BJ (cell line): ENCODE results near the gene KIAA0513. TPM values are rescaled to one million over a fixed set of nuclear protein-coding genes. Genes with fewer than 3 reads are reported as not detected.
A peak's percentile ranks its signal among the peaks of the same experiment; 100 is the strongest.

Experiments used
- CTCF ChIA-PET: fragments of 350-600 bp; formaldehyde crosslinking; extraction: SDS; loops from one replicate; lab custom pipeline; 2021; ENCODE audit warnings: antibody characterized with exemption, inconsistent platforms; lab: Yijun Ruan, JAX
- POLR2A ChIA-PET: fragments of 300-600 bp; sonication (Branson Sonifier 250); formaldehyde crosslinking; extraction: SDS; loops from one replicate; lab custom pipeline; 2021; ENCODE audit warnings: antibody characterized with exemption; lab: Charles Lee
- DNase-seq: peaks from one replicate; pipeline ENCODE4 v3.0.0-alpha.2; 2011; ENCODE audit warnings: low read depth
- H3K27me3 ChIP-seq: 2 replicates; pipeline ENCODE4 v1.6.0; 2011; ENCODE audit warnings: low read length; ENCODE audit not compliant: control insufficient read depth, insufficient read depth
- H3K36me3 ChIP-seq: 2 replicates; pipeline ENCODE4 v1.5.1; 2011; ENCODE audit warnings: low read length; ENCODE audit not compliant: control insufficient read depth, insufficient read depth
- H3K4me3 ChIP-seq: 2 replicates; pipeline ENCODE4 v1.5.1; 2011; ENCODE audit warnings: low read depth, mild to moderate bottlenecking, control low read depth, low read length
- CTCF ChIP-seq: IDR thresholded peaks from 2 replicates; pipeline ENCODE4 v1.5.1; 2011; ENCODE audit warnings: low read depth, mild to moderate bottlenecking, control low read depth, inconsistent platforms, low read length, moderate library complexity; ENCODE audit not compliant: insufficient read depth
- polyA plus RNA-seq: library from polyadenylated mRNA; depleted of rRNA; stranded (reverse); fragments of >200 nt; gene quantifications from 2 replicates; pipeline ENCODE4 v1.2.3, GENCODE V29; 2011

The KIAA0513 gene
- polyA plus RNA-seq, 1 experiment = 6.6 TPM

- no peaks in the 10 kb centered on the region for H3K27me3 ChIP-seq
- ChIA-PET CTCF (no interaction called here), POLR2A (no interaction called here)
- H3K36me3 ChIP-seq = peaks cover 2% of the 10 kb centered on the region; the same call in 1 of the 2 replicates
- no peak overlapping the region for H3K4me3 ChIP-seq
- no peak for DNase-seq
- TF ChIP-seq CTCF = no peak
These were observed 55.5 kb downstream of the KIAA0513 start for GRCh38 chr16:85083051-85083639.

GRCh38 chr16:85084841-85085510 is 57.4 kb downstream of the KIAA0513 start:
- no peak overlapping the region for H3K4me3 ChIP-seq
- no peaks in the 10 kb centered on the region; the same call in 1 of the 2 replicates for H3K36me3 ChIP-seq
- ChIA-PET POLR2A (no interaction called here), CTCF (interaction anchor here (1.0 kb wide), 1 partner anchor 29 kb away, joined by 4 read pairs; no protein-coding TSS in a partner anchor)
- no peak for TF ChIP-seq CTCF
- no peaks in the 10 kb centered on the region for H3K27me3 ChIP-seq
- DNase-seq = no peak

- TF ChIP-seq CTCF = no peak
These were observed 58.1 kb downstream of the KIAA0513 start for GRCh38 chr16:85085721-85086120.

GRCh38 chr16:85086347-85087291 is 59.0 kb downstream of the KIAA0513 start:
- H3K27me3 ChIP-seq = no peaks in the 10 kb centered on the region
- no peak overlapping the region for H3K4me3 ChIP-seq
- TF ChIP-seq CTCF = peak; percentile 68
- ChIA-PET CTCF (interaction anchor here (0.7 to 2.2 kb wide), 17 partner anchors 10 to 332 kb away, joined by 3 to 14 read pairs (median 5); partner anchors contain the start of gene KIAA0513), POLR2A (no interaction called here)
- DNase-seq = no peak
- no peaks in the 10 kb centered on the region; the same call in 1 of the 2 replicates for H3K36me3 ChIP-seq

More at GRCh38 chr16:85085721-85086120, 58.1 kb downstream of the KIAA0513 start:
- H3K4me3 ChIP-seq = no peak overlapping the region
- no peak for DNase-seq
- no peaks in the 10 kb centered on the region for H3K27me3 ChIP-seq
- H3K36me3 ChIP-seq = no peaks in the 10 kb centered on the region; the same call in 1 of the 2 replicates
- ChIA-PET POLR2A (no interaction called here), CTCF (interaction anchor here (0.7 to 1.9 kb wide), 4 partner anchors 28 to 108 kb away, joined by 3 to 6 read pairs (median 4); no protein-coding TSS in a partner anchor)
